NCI-H524 (cell line): ENCODE results near the gene SKIC8.

Source experiments
- DNase-seq, 2 experiments: peaks; one replicate each; lab custom pipeline; 2025; lab: John Stamatoyannopoulos, UW

Gene SKIC8

GRCh38 chr15:78321786-78322185 lies 22.4 kb upstream of the SKIC8 start:
- DNase-seq, result no peak

GRCh38 chr15:78321041-78321570 lies 21.7 kb upstream of the SKIC8 start:
- DNase-seq, result no peak

- peak; percentile 22 to 51 for DNase-seq
These were observed 20.8 kb upstream of the SKIC8 start for GRCh38 chr15:78320183-78320582.

GRCh38 chr15:78319588-78319987 lies 20.2 kb upstream of the SKIC8 start:
- no peak for DNase-seq

GRCh38 chr15:78317145-78317836 lies 17.9 kb upstream of the SKIC8 start:
- peak in 1 of 2 experiments; percentile 68 for DNase-seq

GRCh38 chr15:78316283-78317083 lies 17.1 kb upstream of the SKIC8 start:
- peak; percentile 39 to 59 for DNase-seq

GRCh38 chr15:78315686-78316282 lies 16.4 kb upstream of the SKIC8 start:
- DNase-seq, result peak; percentile 61 to 84

GRCh38 chr15:78314181-78314581 lies 14.8 kb upstream of the SKIC8 start:
- DNase-seq, result no peak

- no peak for DNase-seq
These were observed 14.0 kb upstream of the SKIC8 start for GRCh38 chr15:78313383-78313782.

- DNase-seq, result no peak
These were observed 13.5 kb upstream of the SKIC8 start for GRCh38 chr15:78312957-78313356.

- no peak for DNase-seq
These were observed 13.1 kb upstream of the SKIC8 start for GRCh38 chr15:78312536-78312935.

GRCh38 chr15:78311292-78311691 lies 11.9 kb upstream of the SKIC8 start:
- peak in 1 of 2 experiments; percentile 14 for DNase-seq

GRCh38 chr15:78308422-78309032 lies 9.1 kb upstream of the SKIC8 start:
- peak; percentile 82 to 89 for DNase-seq

- no peak for DNase-seq
These were observed 8.6 kb upstream of the SKIC8 start for GRCh38 chr15:78307976-78308375.

- no peak for DNase-seq
These were observed 6.9 kb upstream of the SKIC8 start for GRCh38 chr15:78306176-78306774.

- DNase-seq, result no peak
These were observed 5.0 kb upstream of the SKIC8 start for GRCh38 chr15:78304216-78305066.

GRCh38 chr15:78302579-78303312 lies 3.3 kb upstream of the SKIC8 start:
- no peak for DNase-seq

- no peak for DNase-seq
These were observed 2.4 kb upstream of the SKIC8 start for GRCh38 chr15:78301828-78302227.

GRCh38 chr15:78301326-78301725 lies 1.9 kb upstream of the SKIC8 start:
- no peak for DNase-seq

GRCh38 chr15:78292219-78292618 lies 7.2 kb downstream of the SKIC8 start:
- DNase-seq, result no peak
